OCI-LY1 (cell line): ENCODE data around the gene CLEC3A.

ENCODE experiments used
- CTCF ChIP-seq: fragments of 200-600 bp; sonication (generic), shearing (Covaris generic); IDR thresholded peaks from 2 replicates; pipeline ENCODE4 v1.5.1; 2017; ENCODE audit warnings: mild to moderate bottlenecking, antibody characterized with exemption, low read length, moderate library complexity, mixed read lengths
- EZH2 ChIP-seq: fragments of 200-600 bp; sonication (generic), shearing (Covaris generic); IDR thresholded peaks from 2 replicates; pipeline ENCODE4 v1.8.0; 2017; ENCODE audit warnings: borderline replicate concordance, mixed run types, mild to moderate bottlenecking, antibody characterized with exemption, low read length, moderate library complexity, mixed read lengths

- TF ChIP-seq EZH2 (no peak), CTCF (no peak)
These were observed 37.2 kb upstream of the CLEC3A start for GRCh38 chr16:77985111-77985510.
